Activated CD4-positive, alpha-beta memory T cell treated with anti-CD3 and anti-CD28 coated beads, Interleukin-2, amount 10 ng/mL, durations not matched to agents 7 days and 5 days (primary cell): ENCODE measurements around the gene LRP2. TPM values are rescaled to one million over a fixed set of nuclear protein-coding genes. Genes with fewer than 3 reads are reported as not detected.

Source experiments
- CTCF ChIA-PET: fragments of 350-600 bp; sonication (Branson Sonifier 250); formaldehyde crosslinking; loops from one replicate; lab custom pipeline; 2021; ENCODE audit warnings: antibody characterized with exemption, inconsistent platforms; lab: Charles Lee
- POLR2A ChIA-PET: fragments of 350-600 bp; sonication (Branson Sonifier 250); formaldehyde crosslinking; loops from one replicate; lab custom pipeline; 2021; ENCODE audit warnings: antibody characterized with exemption; lab: Charles Lee
- DNase-seq: peaks from one replicate; pipeline ENCODE4 v3.0.0-alpha.2; 2020
- H3K27ac Mint-ChIP-seq: one replicate; pipeline ENCODE4 v1.8.0; 2021; ENCODE audit warnings: mild to moderate bottlenecking, mixed read lengths
- H3K27me3 Mint-ChIP-seq: one replicate; pipeline ENCODE4 v1.8.0; 2021; ENCODE audit warnings: mixed read lengths
- H3K36me3 Mint-ChIP-seq: one replicate; pipeline ENCODE4 v1.8.0; 2021; ENCODE audit warnings: low read depth, mixed read lengths
- H3K4me1 Mint-ChIP-seq: one replicate; pipeline ENCODE4 v1.8.0; 2021; ENCODE audit warnings: mixed read lengths
- H3K4me3 Mint-ChIP-seq: one replicate; pipeline ENCODE4 v1.8.0; 2021; ENCODE audit warnings: mild to moderate bottlenecking, mixed read lengths
- H3K9me3 Mint-ChIP-seq: one replicate; pipeline ENCODE4 v1.8.0; 2021; ENCODE audit warnings: mixed read lengths
- total RNA-seq, 2 experiments: library from RNA; stranded (reverse); gene quantifications; one replicate each; pipeline ENCODE4 v1.2.3, GENCODE V29; 2021

Gene LRP2
- total RNA-seq, 2 experiments from 2014 or later, result 0.25 to 0.28 TPM

GRCh38 chr2:169131587-169132512 is 230.5 kb downstream of the LRP2 start:
- Mint-ChIP-seq H3K36me3 (no peaks in the 10 kb centered on the region), H3K9me3 (no peaks in the 10 kb centered on the region), H3K4me3 (no peak overlapping the region), H3K27me3 (no peaks in the 10 kb centered on the region), H3K27ac (no peak overlapping the region), H3K4me1 (no peaks in the 10 kb centered on the region)
- no peak for DNase-seq
- POLR2A ChIA-PET, result interaction anchor here (1.3 kb wide), 1 partner anchor 22 kb away, joined by 3 read pairs; no protein-coding TSS in a partner anchor
- CTCF ChIA-PET, result interaction anchor here (0.7 to 3.3 kb wide), 17 partner anchors 9 to 177 kb away, joined by 3 to 129 read pairs (median 5); no protein-coding TSS in a partner anchor

- H3K4me1 Mint-ChIP-seq, result no peaks in the 10 kb centered on the region
- H3K4me3 Mint-ChIP-seq, result no peak overlapping the region
- H3K27ac Mint-ChIP-seq, result no peak overlapping the region
- CTCF ChIA-PET, result interaction anchor here (3.3 kb wide), 1 partner anchor 19 kb away, joined by 129 read pairs; no protein-coding TSS in a partner anchor
- H3K9me3 Mint-ChIP-seq, result no peaks in the 10 kb centered on the region
- POLR2A ChIA-PET, result no interaction called here
- DNase-seq, result no peak
- H3K36me3 Mint-ChIP-seq, result no peaks in the 10 kb centered on the region
- peaks cover 2% of the 10 kb centered on the region for H3K27me3 Mint-ChIP-seq
Measured at GRCh38 chr2:169129703-169130243, 232.6 kb downstream of the LRP2 start.

GRCh38 chr2:169119851-169120250 is 242.5 kb downstream of the LRP2 start:
- ChIA-PET POLR2A (no interaction called here), CTCF (interaction anchor here (1.5 kb wide), 1 partner anchor 12 kb away, joined by 4 read pairs; no protein-coding TSS in a partner anchor)
- DNase-seq, result no peak
- Mint-ChIP-seq H3K36me3 (no peaks in the 10 kb centered on the region), H3K9me3 (no peaks in the 10 kb centered on the region), H3K27ac (no peak overlapping the region), H3K27me3 (peaks cover 22% of the 10 kb centered on the region), H3K4me3 (no peak overlapping the region), H3K4me1 (no peaks in the 10 kb centered on the region)

GRCh38 chr2:169119123-169119760 is 243.1 kb downstream of the LRP2 start:
- CTCF ChIA-PET, result interaction anchor here (1.5 kb wide), 1 partner anchor 13 kb away, joined by 4 read pairs; no protein-coding TSS in a partner anchor
- no peak overlapping the region for H3K27ac Mint-ChIP-seq
- POLR2A ChIA-PET, result no interaction called here
- no peaks in the 10 kb centered on the region for H3K9me3 Mint-ChIP-seq
- no peaks in the 10 kb centered on the region for H3K4me1 Mint-ChIP-seq
- DNase-seq, result no peak
- H3K27me3 Mint-ChIP-seq, result peaks cover 20% of the 10 kb centered on the region
- H3K36me3 Mint-ChIP-seq, result no peaks in the 10 kb centered on the region
- H3K4me3 Mint-ChIP-seq, result no peak overlapping the region

GRCh38 chr2:169118060-169118459 is 244.3 kb downstream of the LRP2 start:
- Mint-ChIP-seq H3K27ac (no peak overlapping the region), H3K9me3 (no peaks in the 10 kb centered on the region), H3K36me3 (no peaks in the 10 kb centered on the region), H3K27me3 (peaks cover 13% of the 10 kb centered on the region), H3K4me1 (no peaks in the 10 kb centered on the region), H3K4me3 (no peak overlapping the region)
- POLR2A ChIA-PET, result no interaction called here
- DNase-seq, result no peak
- CTCF ChIA-PET, result interaction anchor here (3.4 kb wide), 1 partner anchor 14 kb away, joined by 18 read pairs; no protein-coding TSS in a partner anchor

GRCh38 chr2:169116993-169117392 is 245.3 kb downstream of the LRP2 start:
- Mint-ChIP-seq H3K27me3 (peaks cover 10% of the 10 kb centered on the region), H3K27ac (no peak overlapping the region), H3K36me3 (no peaks in the 10 kb centered on the region), H3K9me3 (no peaks in the 10 kb centered on the region), H3K4me1 (no peaks in the 10 kb centered on the region), H3K4me3 (no peak overlapping the region)
- no peak for DNase-seq
- CTCF ChIA-PET, result interaction anchor here (3.4 kb wide), 1 partner anchor 15 kb away, joined by 18 read pairs; no protein-coding TSS in a partner anchor
- POLR2A ChIA-PET, result no interaction called here

- POLR2A ChIA-PET, result no interaction called here
- CTCF ChIA-PET, result interaction anchor here (3.4 kb wide), 1 partner anchor 15 kb away, joined by 18 read pairs; no protein-coding TSS in a partner anchor
- H3K36me3 Mint-ChIP-seq, result no peaks in the 10 kb centered on the region
- no peaks in the 10 kb centered on the region for H3K4me1 Mint-ChIP-seq
- peaks cover 7% of the 10 kb centered on the region for H3K27me3 Mint-ChIP-seq
- no peak overlapping the region for H3K27ac Mint-ChIP-seq
- H3K4me3 Mint-ChIP-seq, result no peak overlapping the region
- no peak for DNase-seq
- no peaks in the 10 kb centered on the region for H3K9me3 Mint-ChIP-seq
Measured at GRCh38 chr2:169116327-169116726, 246.0 kb downstream of the LRP2 start.

- no peaks in the 10 kb centered on the region for H3K36me3 Mint-ChIP-seq
- no peak overlapping the region for H3K4me3 Mint-ChIP-seq
- CTCF ChIA-PET, result interaction anchor here (1.0 to 10.1 kb wide), 3 partner anchors 17 to 150 kb away, joined by 3 to 186 read pairs (median 129); no protein-coding TSS in a partner anchor
- H3K27me3 Mint-ChIP-seq, result peaks cover 6% of the 10 kb centered on the region
- H3K9me3 Mint-ChIP-seq, result no peaks in the 10 kb centered on the region
- peaks cover 5% of the 10 kb centered on the region for H3K4me1 Mint-ChIP-seq
- H3K27ac Mint-ChIP-seq, result no peak overlapping the region
- DNase-seq, result no peak
- POLR2A ChIA-PET, result no interaction called here
Measured at GRCh38 chr2:169114056-169114455, 248.3 kb downstream of the LRP2 start.

- Mint-ChIP-seq H3K27ac (no peak overlapping the region), H3K36me3 (no peaks in the 10 kb centered on the region), H3K27me3 (peaks cover 4% of the 10 kb centered on the region), H3K4me1 (peaks cover 15% of the 10 kb centered on the region), H3K9me3 (no peaks in the 10 kb centered on the region), H3K4me3 (no peak overlapping the region)
- ChIA-PET CTCF (interaction anchor here (8.0 to 10.1 kb wide), 2 partner anchors 18 to 28 kb away, joined by 129 to 186 read pairs; no protein-coding TSS in a partner anchor), POLR2A (no interaction called here)
- DNase-seq, result no peak
Measured at GRCh38 chr2:169112841-169113240, 249.5 kb downstream of the LRP2 start.

GRCh38 chr2:169110916-169111315 is 251.4 kb downstream of the LRP2 start:
- H3K9me3 Mint-ChIP-seq, result no peaks in the 10 kb centered on the region
- H3K36me3 Mint-ChIP-seq, result no peaks in the 10 kb centered on the region
- POLR2A ChIA-PET, result no interaction called here
- peaks cover 2% of the 10 kb centered on the region for H3K27me3 Mint-ChIP-seq
- no peak overlapping the region for H3K27ac Mint-ChIP-seq
- H3K4me3 Mint-ChIP-seq, result no peak overlapping the region
- CTCF ChIA-PET, result interaction anchor here (0.9 to 10.1 kb wide), 12 partner anchors 9 to 286 kb away, joined by 3 to 186 read pairs (median 6); no protein-coding TSS in a partner anchor
- peaks cover 33% of the 10 kb centered on the region for H3K4me1 Mint-ChIP-seq
- DNase-seq, result no peak

- H3K27me3 Mint-ChIP-seq, result peaks cover 2% of the 10 kb centered on the region
- no peak overlapping the region for H3K4me3 Mint-ChIP-seq
- no peaks in the 10 kb centered on the region for H3K9me3 Mint-ChIP-seq
- POLR2A ChIA-PET, result interaction anchor here (1.2 kb wide), 1 partner anchor 21 kb away, joined by 3 read pairs; no protein-coding TSS in a partner anchor
- H3K27ac Mint-ChIP-seq, result no peak overlapping the region
- peaks cover 38% of the 10 kb centered on the region for H3K4me1 Mint-ChIP-seq
- CTCF ChIA-PET, result interaction anchor here (0.7 to 10.1 kb wide), 21 partner anchors 9 to 354 kb away, joined by 3 to 186 read pairs (median 6); no protein-coding TSS in a partner anchor
- no peak for DNase-seq
- no peaks in the 10 kb centered on the region for H3K36me3 Mint-ChIP-seq
Measured at GRCh38 chr2:169110419-169110818, 251.9 kb downstream of the LRP2 start.
